H1 (cell line): Measurements from ENCODE around the gene WFDC5. TPM values are rescaled to one million over a fixed set of nuclear protein-coding genes. Genes with fewer than 3 reads are reported as not detected.

Source experiments
- CTCF ChIA-PET: fragments of 300-600 bp; sonication (Branson Sonifier 250); formaldehyde crosslinking; loops from one replicate; lab custom pipeline; 2021; ENCODE audit not compliant: partially characterized antibody; lab: Charles Lee
- POLR2A ChIA-PET: fragments of 300-600 bp; sonication (Branson Sonifier 250); formaldehyde crosslinking; loops from one replicate; lab custom pipeline; 2021; ENCODE audit warnings: inconsistent platforms; ENCODE audit not compliant: partially characterized antibody; lab: Charles Lee
- DNase-seq, 2 experiments: peaks; one replicate each; pipeline versions ENCODE4 v3.0.0 to v3.0.0-alpha.2; 2010 to 2022; ENCODE audit warnings: low spot score in 2 of 2, low read depth in 1 of 2, mixed read lengths in 1 of 2
- FAIRE-seq: peaks from 2 replicates; lab custom pipeline; 2011; peaks lifted over from hg19 to GRCh38; lab: Jason Lieb, UNC
- H2AFZ ChIP-seq: 2 replicates; pipeline ENCODE4 v1.8.1; 2012; ENCODE audit warnings: low read length, inconsistent platforms
- H2AK5ac ChIP-seq: 2 replicates; pipeline ENCODE4 v1.6.1; 2013; ENCODE audit warnings: low read depth, low read length
- H2BK120ac ChIP-seq: replicated peaks from 2 replicates; pipeline ENCODE3; 2013; ENCODE audit warnings: low read depth, low read length, inconsistent platforms
- H2BK12ac ChIP-seq: 2 replicates; pipeline ENCODE4 v1.6.1; 2013; ENCODE audit warnings: low read depth, low read length
- H2BK15ac ChIP-seq: 2 replicates; pipeline ENCODE4 v1.6.1; 2013; ENCODE audit warnings: low read length
- H2BK20ac ChIP-seq: 2 replicates; pipeline ENCODE4 v1.6.1; 2013; ENCODE audit warnings: low read length
- H2BK5ac ChIP-seq: 2 replicates; pipeline ENCODE4 v1.6.1; 2013; ENCODE audit warnings: low read depth, low read length
- H3K14ac ChIP-seq: 2 replicates; pipeline ENCODE4 v1.6.1; 2013; ENCODE audit warnings: inconsistent platforms; ENCODE audit not compliant: insufficient read length
- H3K18ac ChIP-seq: 2 replicates; pipeline ENCODE4 v1.6.1; 2013; ENCODE audit warnings: low read length; ENCODE audit errors: extremely low read depth
- H3K23ac ChIP-seq: 2 replicates; pipeline ENCODE4 v1.6.1; 2013; ENCODE audit warnings: inconsistent platforms; ENCODE audit not compliant: insufficient read length
- H3K23me2 ChIP-seq: 2 replicates; pipeline ENCODE4 v1.6.1; 2013; ENCODE audit warnings: low read depth, low read length
- H3K27ac ChIP-seq: 2 replicates; pipeline ENCODE4 v1.6.1; 2011; ENCODE audit warnings: low read depth, low read length, inconsistent platforms
- H3K27me3 ChIP-seq, 4 experiments: replicated peaks in 1 of 4; 1 replicate in 1 of 4; 2 replicates in 3 of 4; pipeline versions ENCODE4 v1.6.1 to v1.8.1; 2011 to 2013; ENCODE audit warnings: low read length in 3 of 4, mild to moderate bottlenecking in 3 of 4, inconsistent platforms in 2 of 4, mixed read lengths in 2 of 4, moderate library complexity in 1 of 4; ENCODE audit not compliant: control insufficient read depth in 3 of 4, insufficient read depth in 3 of 4; ENCODE audit errors: extremely low read depth in 1 of 4
- H3K36me3 ChIP-seq, 4 experiments: 2 replicates each; pipeline versions ENCODE4 v1.6.1 to v1.8.1; 2011 to 2013; ENCODE audit warnings: mild to moderate bottlenecking in 4 of 4, low read length in 3 of 4, moderate library complexity in 2 of 4, control low read depth in 1 of 4, inconsistent platforms in 1 of 4; ENCODE audit not compliant: insufficient read depth in 4 of 4, control insufficient read depth in 2 of 4
- H3K4ac ChIP-seq: replicated peaks from 2 replicates; pipeline ENCODE3; 2013; ENCODE audit warnings: low read length, low read depth, mixed read lengths, inconsistent platforms; ENCODE audit not compliant: insufficient read length
- H3K4me1 ChIP-seq, 4 experiments: replicated peaks in 1 of 4; 1 replicate in 1 of 4; 2 replicates in 3 of 4; pipeline versions ENCODE4 v1.6.1 to v1.8.1; 2011 to 2013; ENCODE audit warnings: low read length in 3 of 4, inconsistent platforms in 2 of 4, mixed read lengths in 1 of 4; ENCODE audit not compliant: insufficient read depth in 4 of 4, control insufficient read depth in 3 of 4
- H3K4me2 ChIP-seq, 2 experiments: 2 replicates each; pipeline versions ENCODE4 v1.6.1 to v1.8.1; 2011 to 2013; ENCODE audit warnings: low read depth in 2 of 2, low read length in 2 of 2, control low read depth in 1 of 2, inconsistent platforms in 1 of 2, mild to moderate bottlenecking in 1 of 2; ENCODE audit not compliant: insufficient read depth in 1 of 2
- H3K4me3 ChIP-seq, 4 experiments: fragments of 200-600, 300-600 bp in 1 of 4; sonication (generic), shearing (Covaris generic), sonication (Bioruptor Twin) in 1 of 4; 2 replicates each; pipeline versions ENCODE4 v1.5.1 to v1.8.1; 2011 to 2016; ENCODE audit warnings: low read length in 4 of 4, low read depth in 3 of 4, control low read depth in 2 of 4, inconsistent platforms in 2 of 4, mild to moderate bottlenecking in 2 of 4, mixed read lengths in 1 of 4, moderate library complexity in 1 of 4; ENCODE audit not compliant: insufficient read depth in 2 of 4; ENCODE audit errors: extremely low read depth in 1 of 4
- H3K56ac ChIP-seq: replicated peaks from 2 replicates; pipeline ENCODE3; 2013; ENCODE audit warnings: low read depth, mild to moderate bottlenecking, mixed read lengths, low read length, inconsistent platforms; ENCODE audit not compliant: insufficient read length
- H3K79me1 ChIP-seq: 2 replicates; pipeline ENCODE4 v1.6.1; 2013; ENCODE audit warnings: low read depth, low read length, control low read depth
- H3K79me2 ChIP-seq, 2 experiments: 2 replicates each; pipeline versions ENCODE4 v1.6.1 to v1.8.1; 2012 to 2013; ENCODE audit warnings: low read length in 2 of 2, mild to moderate bottlenecking in 2 of 2, inconsistent platforms in 1 of 2; ENCODE audit not compliant: insufficient read depth in 2 of 2, control insufficient read depth in 1 of 2
- H3K9ac ChIP-seq, 4 experiments: replicated peaks in 1 of 4; 1 replicate in 1 of 4; 2 replicates in 3 of 4; pipeline versions ENCODE4 v1.6.1 to v1.8.1; 2011 to 2013; ENCODE audit warnings: low read depth in 3 of 4, low read length in 3 of 4, control low read depth in 2 of 4, mild to moderate bottlenecking in 2 of 4, moderate library complexity in 2 of 4, inconsistent platforms in 1 of 4; ENCODE audit errors: extremely low read depth in 1 of 4
- H3K9me3 ChIP-seq, 2 experiments: 2 replicates each; pipeline versions ENCODE4 v1.6.1 to v1.8.1; 2012 to 2013; ENCODE audit warnings: mild to moderate bottlenecking in 2 of 2, moderate library complexity in 2 of 2, control low read depth in 1 of 2, inconsistent platforms in 1 of 2, low read depth in 1 of 2, low read length in 1 of 2, mixed read lengths in 1 of 2; ENCODE audit not compliant: insufficient read depth in 2 of 2
- H4K20me1 ChIP-seq, 2 experiments: replicated peaks in 1 of 2; 2 replicates each; pipeline versions ENCODE3 to v1.8.1; 2011 to 2013; ENCODE audit warnings: inconsistent platforms in 2 of 2, low read length in 2 of 2, mild to moderate bottlenecking in 1 of 2; ENCODE audit not compliant: insufficient read depth in 2 of 2, control insufficient read depth in 1 of 2
- H4K5ac ChIP-seq: 2 replicates; pipeline ENCODE4 v1.6.1; 2013; ENCODE audit warnings: low read length, low read depth, mixed read lengths, inconsistent platforms; ENCODE audit not compliant: insufficient read length
- H4K8ac ChIP-seq: 2 replicates; pipeline ENCODE4 v1.8.0; 2013; ENCODE audit warnings: mild to moderate bottlenecking, moderate library complexity, low read length, inconsistent platforms; ENCODE audit not compliant: insufficient read depth; ENCODE audit errors: extremely low read depth
- H4K91ac ChIP-seq: replicated peaks from 2 replicates; pipeline ENCODE3; 2013; ENCODE audit warnings: low read length, mixed read lengths, inconsistent platforms; ENCODE audit not compliant: insufficient read length
- CBX5 ChIP-seq: fragments of 300-800, 300-1000 bp; sonication (generic); IDR thresholded peaks from 2 replicates; pipeline ENCODE4 v1.7.1; 2016; ENCODE audit warnings: antibody characterized with exemption, low read length, low read depth
- CBX8 ChIP-seq: fragments of 300-800, 300-1000 bp; sonication (generic); IDR thresholded peaks from 2 replicates; pipeline ENCODE4 v1.7.1; 2016; ENCODE audit warnings: low read depth, low read length, borderline replicate concordance
- CTBP2 ChIP-seq: IDR thresholded peaks from 2 replicates; pipeline ENCODE4 v1.7.0; 2011; ENCODE audit warnings: borderline replicate concordance, mild to moderate bottlenecking, moderate library complexity, mixed read lengths, low read length; ENCODE audit not compliant: insufficient read depth, insufficient read length
- EZH2 ChIP-seq: fragments of 200-600 bp; sonication (generic); IDR thresholded peaks from 2 replicates; pipeline ENCODE4 v1.7.1; 2012; ENCODE audit warnings: low read depth, mild to moderate bottlenecking, moderate library complexity, low read length, inconsistent platforms; ENCODE audit not compliant: severe bottlenecking
- FOSL1 ChIP-seq: IDR thresholded peaks from 2 replicates; pipeline ENCODE4 v1.6.1; 2011; ENCODE audit warnings: mild to moderate bottlenecking, low read depth, low read length, moderate library complexity; ENCODE audit not compliant: insufficient read depth
- KDM4A ChIP-seq: IDR thresholded peaks from one replicate; pipeline ENCODE4 v1.7.1; 2012; ENCODE audit warnings: low read depth, mild to moderate bottlenecking, moderate library complexity, low read length, inconsistent platforms; ENCODE audit not compliant: severe bottlenecking
- KDM5A ChIP-seq: fragments of 200-600 bp; IDR thresholded peaks from 2 replicates; pipeline ENCODE4 v1.7.1; 2012; ENCODE audit warnings: mild to moderate bottlenecking, low read length, inconsistent platforms, mixed read lengths
- MAFK ChIP-seq: IDR thresholded peaks from 2 replicates; pipeline ENCODE4 v1.6.1; 2012; ENCODE audit warnings: low read depth, mild to moderate bottlenecking, improper control_type of control experiment, low read length
- PHF8 ChIP-seq: fragments of 200-600 bp; sonication (generic); conservative IDR thresholded peaks from 2 replicates; pipeline ENCODE4 v1.7.1; 2012; ENCODE audit warnings: low read depth, mild to moderate bottlenecking, inconsistent platforms, low read length, moderate library complexity
- POLR2A ChIP-seq, 2 experiments: IDR thresholded peaks; 1 replicate in 1 of 2; 2 replicates in 1 of 2; pipeline ENCODE4 v1.6.1; 2011; ENCODE audit warnings: low read depth in 2 of 2, low read length in 2 of 2, mild to moderate bottlenecking in 2 of 2; ENCODE audit errors: control extremely low read depth in 1 of 2
- POLR2AphosphoS5 ChIP-seq: IDR thresholded peaks from 2 replicates; pipeline ENCODE4 v1.6.1; 2011; ENCODE audit warnings: low read depth, low read length
- RBBP5 ChIP-seq: IDR thresholded peaks from 2 replicates; pipeline ENCODE4 v1.7.1; 2012; ENCODE audit warnings: low read depth, mild to moderate bottlenecking, inconsistent platforms, low read length, moderate library complexity, borderline replicate concordance
- SP4 ChIP-seq: IDR thresholded peaks from 2 replicates; pipeline ENCODE4 v1.6.1; 2012; ENCODE audit warnings: low read length, inconsistent platforms
- YY1 ChIP-seq: IDR thresholded peaks from 2 replicates; pipeline ENCODE4 v1.6.1; 2011; ENCODE audit warnings: low read depth, mild to moderate bottlenecking, low read length
- WGBS, 2 experiments: shearing (Covaris generic) in 1 of 2; methylation state at CpG; one replicate each; pipeline versions ENCODE4 v1.1.6 to v1.1.7; 2013 to 2015; ENCODE audit warnings: low lambda C conversion rate in 2 of 2, mixed read lengths in 2 of 2, inconsistent platforms in 1 of 2, low coverage in 1 of 2, missing lambda C conversion rate in 1 of 2; ENCODE audit not compliant: insufficient replicate concordance in 2 of 2, insufficient coverage in 1 of 2, insufficient read length in 1 of 2; ENCODE audit errors: extremely low coverage in 1 of 2, missing lambda C conversion rate in 1 of 2; 5-methylcytosine and 5-hydroxymethylcytosine counted together
- polyA plus RNA-seq, 7 experiments: library from polyadenylated mRNA; depleted of rRNA in 3 of 7; stranded (reverse) in 5 of 7; unstranded in 2 of 7; fragments of >200 nt in 5 of 7; fragments of 200-250 nt in 2 of 7; gene quantifications; 1 replicate in 5 of 7; 2 replicates in 1 of 7; 4 replicates in 1 of 7; pipeline versions ENCODE4 v1.2.1 to v1.2.3, GENCODE V29; 2011 to 2013; ENCODE audit warnings: missing spikeins in 2 of 7, mixed read lengths in 2 of 7
- total RNA-seq: library from RNA; stranded (reverse); fragmentation: NEBNext Ultra II Directional; extraction: Animal tissue kit (Norgen Biotek cat#: 25700); gene quantifications from 2 replicates; pipeline ENCODE4 v1.2.1, GENCODE V29; 2021
- TF ChIP-seq, protein P1 (sequence below): IDR thresholded peaks from 2 replicates; pipeline ENCODE4 v1.6.1; 2012; ENCODE audit warnings: inconsistent platforms

Gene WFDC5
- total and polyA plus RNA-seq, 2 of the 8 experiments (the other 6 are each of a cell fraction or from before 2014, with no cell fraction given): not detected

- Histone ChIP-seq H3K36me3 (no peaks in the 10 kb centered on the region), H3K56ac (no peak overlapping the region), H3K79me2 (no peaks in the 10 kb centered on the region), H3K23ac (no peak overlapping the region), H3K4me1 (no peaks in the 10 kb centered on the region; a peak in 1 of 7 replicates), H3K27ac (no peak overlapping the region), H2BK5ac (no peak overlapping the region), H2AK5ac (no peak overlapping the region), H3K14ac (no peak overlapping the region), H4K5ac (no peak overlapping the region), H3K4ac (no peak overlapping the region), H4K91ac (no peak overlapping the region), H3K4me2 (no peak overlapping the region), H4K8ac (no peak overlapping the region), H2BK20ac (no peak overlapping the region), H3K27me3 (no peaks in the 10 kb centered on the region), H2BK12ac (no peak overlapping the region), H4K20me1 (no peaks in the 10 kb centered on the region), H2BK15ac (no peak overlapping the region), H3K9me3 (no peaks in the 10 kb centered on the region), H3K23me2 (no peaks in the 10 kb centered on the region), H3K9ac (no peak overlapping the region), H3K18ac (no peak overlapping the region), H3K4me3 (no peak overlapping the region), H2BK120ac (no peak overlapping the region), H2AFZ (no peak overlapping the region), H3K79me1 (no peaks in the 10 kb centered on the region)
- FAIRE-seq (no peak), DNase-seq (no peak)
- ChIA-PET POLR2A (no interaction called here), CTCF (interaction anchor here (0.7 to 17.6 kb wide), 3 partner anchors 21 to 128 kb away, joined by 3 to 233 read pairs (median 21); no protein-coding TSS in a partner anchor)
- 90% methylated on average over 3 of the region's 3 CpGs; no CpG with 5 or more reads in 1 of the 2 experiments for WGBS, 2 experiments
- no peak for TF ChIP-seq POLR2A (IDR thresholded peaks at IDR 0.05; ENCODE audit: control extremely low read depth in 1 of 2, low read depth in 2 of 2, low read length in 2 of 2)
- TF ChIP-seq, protein P1, sequence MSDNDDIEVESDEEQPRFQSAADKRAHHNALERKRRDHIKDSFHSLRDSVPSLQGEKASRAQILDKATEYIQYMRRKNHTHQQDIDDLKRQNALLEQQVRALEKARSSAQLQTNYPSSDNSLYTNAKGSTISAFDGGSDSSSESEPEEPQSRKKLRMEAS: no peak
- TF ChIP-seq POLR2AphosphoS5: no peak
- no peak for TF ChIP-seq RBBP5
- TF ChIP-seq MAFK: no peak
- no peak for TF ChIP-seq SP4
- no peak for TF ChIP-seq CTBP2
- TF ChIP-seq CBX8: no peak
- TF ChIP-seq YY1: no peak
- no peak for TF ChIP-seq EZH2
- TF ChIP-seq FOSL1: no peak
- TF ChIP-seq CBX5: no peak
- no peak for TF ChIP-seq KDM4A
- TF ChIP-seq PHF8: no peak
- no peak for TF ChIP-seq KDM5A
Observed at GRCh38 chr20:45090481-45090880, 24.5 kb downstream of the WFDC5 start.
